Esophagus squamous epithelium (tissue), 4 donors: ENCODE data around the gene ACER3.

ENCODE experiments used
- CTCF ChIP-seq, 6 experiments: fragments of 450-650 bp in 4 of 6; fragments of 200-600 bp in 2 of 6; sonication (generic) in 2 of 6; IDR thresholded peaks; one replicate each; pipeline ENCODE4 v1.5.1; 2016 to 2019; ENCODE audit warnings: antibody characterized with exemption in 6 of 6, mild to moderate bottlenecking in 4 of 6, moderate library complexity in 4 of 6
- POLR2A ChIP-seq, 4 donors: fragments of 450-650 bp; IDR thresholded peaks; one replicate each; pipeline ENCODE4 v1.6.1; 2017; ENCODE audit warnings: antibody characterized with exemption in 4 of 4, mild to moderate bottlenecking in 4 of 4, moderate library complexity in 3 of 4

- TF ChIP-seq POLR2A (IDR thresholded peaks at IDR 0.05): no peak
- TF ChIP-seq CTCF (IDR thresholded peaks at IDR 0.05): no peak
Observed at GRCh38 chr11:76856106-76856505, 4.6 kb upstream of the ACER3 start.
